Urinary bladder (tissue), 4 donors: Measurements from ENCODE around the gene CTSH. TPM values are rescaled to one million over a fixed set of nuclear protein-coding genes. Genes with fewer than 3 reads are reported as not detected.

ENCODE experiments used
- DNase-seq: peaks from one replicate; pipeline ENCODE4 v3.0.0-alpha.2; 2015; ENCODE audit errors: extremely low spot score
- H3K27ac ChIP-seq: one replicate; pipeline ENCODE4 v1.5.1; 2013; ENCODE audit warnings: low read depth, mild to moderate bottlenecking, moderate library complexity
- H3K36me3 ChIP-seq: one replicate; pipeline ENCODE4 v1.6.1; 2013; ENCODE audit warnings: mild to moderate bottlenecking, moderate library complexity; ENCODE audit not compliant: insufficient read depth
- H3K4me1 ChIP-seq: one replicate; pipeline ENCODE4 v1.6.1; 2013; ENCODE audit warnings: mild to moderate bottlenecking, moderate library complexity; ENCODE audit not compliant: insufficient read depth
- H3K4me3 ChIP-seq: one replicate; pipeline ENCODE4 v1.5.1; 2013; ENCODE audit warnings: low read depth, low read length
- WGBS: extraction: QIAGEN DNeasy Blood & Tissue Kit; methylation state at CpG from one replicate; pipeline ENCODE4 v1.1.7; 2013; 5-methylcytosine and 5-hydroxymethylcytosine counted together
- polyA plus RNA-seq: library from polyadenylated mRNA; stranded (reverse); fragments of 200-250 nt; gene quantifications from one replicate; pipeline ENCODE4 v1.2.3, GENCODE V29; 2013
- total RNA-seq: library from RNA; depleted of rRNA; stranded (reverse); fragments of >200 nt; gene quantifications from one replicate; pipeline ENCODE4 v1.2.3, GENCODE V29; 2014
- donor health status: healthy with polysubstance abuse.
- donor health status: healthy.

CTSH gene
- total and polyA plus RNA-seq, 2 donors = 250 to 291 TPM

DNA sequence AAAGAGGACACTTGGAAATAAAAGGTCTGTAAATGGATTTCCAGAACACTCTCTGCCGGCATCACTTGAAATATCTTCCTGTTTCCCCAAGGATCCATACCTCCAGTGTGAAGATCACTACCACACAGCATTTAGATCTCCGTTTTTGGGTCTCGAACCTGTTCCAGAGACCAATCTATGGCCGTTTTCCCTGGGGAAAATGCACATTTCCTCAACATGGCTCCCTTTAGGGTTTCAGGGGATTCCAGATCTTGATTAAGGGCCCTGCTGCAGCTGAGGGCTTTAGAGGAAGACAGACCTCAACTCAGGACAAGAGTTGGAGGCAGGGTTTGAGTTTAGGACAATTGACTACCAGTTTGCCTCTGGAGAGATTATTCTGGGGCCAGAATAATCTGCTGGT, 2.1 kb downstream of the CTSH start:
- no peak overlapping the region for H3K4me3 ChIP-seq
- no peak overlapping the region for H3K27ac ChIP-seq
- H3K36me3 ChIP-seq = no peaks in the 10 kb centered on the region
- DNase-seq = no peak
- 92% methylated on average over 4 of the region's 4 CpGs for WGBS
- no peaks in the 10 kb centered on the region for H3K4me1 ChIP-seq

DNA sequence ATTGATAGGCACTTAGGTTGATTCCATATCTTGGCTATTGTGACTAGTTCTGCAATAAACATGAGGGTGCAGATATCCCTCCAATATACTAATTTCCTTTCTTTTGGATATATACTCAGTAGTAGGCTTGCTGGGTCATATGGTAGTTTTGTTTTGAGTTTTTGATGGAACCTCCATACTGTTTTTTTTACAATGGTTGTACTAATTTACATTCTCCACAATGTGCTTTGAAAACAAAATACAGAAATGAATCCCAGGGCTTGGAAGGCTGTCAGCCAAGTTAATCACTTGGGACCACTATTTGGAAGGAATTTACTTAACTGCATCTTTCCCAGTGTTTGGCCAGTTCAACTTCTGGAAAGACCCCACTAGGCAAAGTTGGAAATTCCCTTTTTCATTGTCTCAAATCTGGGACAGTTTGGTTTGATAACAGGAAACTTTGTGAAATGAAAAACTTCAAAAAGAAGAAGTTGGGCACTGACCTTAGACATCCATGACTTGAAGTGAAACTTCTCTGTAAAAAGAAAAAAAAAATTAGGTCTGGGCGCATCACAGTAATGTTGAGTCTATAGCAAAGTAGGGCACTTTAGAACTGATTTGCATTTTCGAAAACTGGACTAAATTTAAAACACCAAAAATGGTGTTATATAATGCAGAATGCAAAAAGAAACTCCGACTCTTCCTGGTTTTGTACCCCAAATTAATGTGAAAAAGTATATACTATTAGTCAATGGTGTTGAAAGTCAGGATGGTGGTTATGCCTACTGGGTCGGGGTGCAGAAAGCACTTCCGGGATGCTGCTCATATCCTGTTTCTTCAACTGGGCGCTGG, 6.0 kb downstream of the CTSH start:
- Histone ChIP-seq H3K27ac (no peak overlapping the region), H3K36me3 (no peaks in the 10 kb centered on the region), H3K4me3 (no peak overlapping the region), H3K4me1 (no peaks in the 10 kb centered on the region)
- WGBS = 80% methylated on average over 6 of the region's 6 CpGs
- DNase-seq = no peak

DNA sequence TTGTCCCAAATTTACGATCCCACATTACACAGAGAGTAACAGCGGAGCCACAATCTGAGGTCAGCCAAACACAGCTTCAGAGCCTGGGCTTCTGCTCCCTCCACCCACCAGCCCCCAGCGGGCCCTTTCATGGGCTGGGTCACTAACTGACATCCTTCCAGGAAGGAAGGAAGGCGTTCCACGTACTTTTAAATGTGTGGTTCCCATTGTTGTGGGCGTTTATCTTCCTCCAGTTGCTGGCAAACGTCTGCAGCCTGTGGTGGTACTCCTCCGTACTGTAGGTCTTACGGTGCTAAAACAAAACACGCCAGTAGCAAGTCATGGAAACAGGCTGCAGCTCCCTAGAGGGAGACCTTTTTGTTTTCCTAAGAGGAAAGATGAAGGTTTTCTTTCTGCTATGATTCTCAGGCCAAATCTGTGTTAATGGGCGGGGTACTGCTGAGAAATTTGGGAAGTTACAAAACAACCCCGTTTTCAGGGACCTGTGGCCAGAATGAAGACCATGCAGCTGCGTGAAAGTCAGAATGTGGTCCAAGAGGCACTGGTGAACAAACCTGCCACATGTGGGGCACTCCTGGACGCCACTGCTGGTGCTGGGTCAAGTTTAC, 7.6 kb downstream of the CTSH start:
- Histone ChIP-seq H3K4me3 (no peak overlapping the region), H3K4me1 (no peaks in the 10 kb centered on the region), H3K36me3 (peaks cover 2% of the 10 kb centered on the region), H3K27ac (no peak overlapping the region)
- WGBS = 61% methylated on average over 14 of the region's 14 CpGs
- DNase-seq = no peak

DNA sequence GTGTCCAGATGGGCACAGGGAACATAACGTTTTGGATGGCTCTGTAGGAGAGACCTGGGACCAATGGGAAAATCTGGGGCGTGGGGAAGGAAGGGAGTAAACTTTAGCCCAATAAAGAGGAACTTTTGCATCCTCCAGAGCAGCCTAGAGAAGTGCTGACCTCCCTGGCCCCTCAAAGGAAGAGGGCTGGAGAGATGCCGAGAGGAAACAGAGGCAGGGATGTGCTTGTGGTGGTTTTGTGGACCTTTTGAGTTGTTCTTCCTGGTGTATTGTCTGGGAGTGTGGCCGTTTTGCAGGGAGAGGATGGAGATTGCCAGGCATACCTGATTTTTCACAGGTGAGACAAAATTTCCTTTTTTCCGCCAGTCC, 10.2 kb downstream of the CTSH start:
- Histone ChIP-seq H3K4me1 (no peaks in the 10 kb centered on the region), H3K36me3 (peaks cover 2% of the 10 kb centered on the region), H3K4me3 (no peak overlapping the region), H3K27ac (no peak overlapping the region)
- 75% methylated on average over 5 of the region's 5 CpGs for WGBS
- DNase-seq = no peak

DNA sequence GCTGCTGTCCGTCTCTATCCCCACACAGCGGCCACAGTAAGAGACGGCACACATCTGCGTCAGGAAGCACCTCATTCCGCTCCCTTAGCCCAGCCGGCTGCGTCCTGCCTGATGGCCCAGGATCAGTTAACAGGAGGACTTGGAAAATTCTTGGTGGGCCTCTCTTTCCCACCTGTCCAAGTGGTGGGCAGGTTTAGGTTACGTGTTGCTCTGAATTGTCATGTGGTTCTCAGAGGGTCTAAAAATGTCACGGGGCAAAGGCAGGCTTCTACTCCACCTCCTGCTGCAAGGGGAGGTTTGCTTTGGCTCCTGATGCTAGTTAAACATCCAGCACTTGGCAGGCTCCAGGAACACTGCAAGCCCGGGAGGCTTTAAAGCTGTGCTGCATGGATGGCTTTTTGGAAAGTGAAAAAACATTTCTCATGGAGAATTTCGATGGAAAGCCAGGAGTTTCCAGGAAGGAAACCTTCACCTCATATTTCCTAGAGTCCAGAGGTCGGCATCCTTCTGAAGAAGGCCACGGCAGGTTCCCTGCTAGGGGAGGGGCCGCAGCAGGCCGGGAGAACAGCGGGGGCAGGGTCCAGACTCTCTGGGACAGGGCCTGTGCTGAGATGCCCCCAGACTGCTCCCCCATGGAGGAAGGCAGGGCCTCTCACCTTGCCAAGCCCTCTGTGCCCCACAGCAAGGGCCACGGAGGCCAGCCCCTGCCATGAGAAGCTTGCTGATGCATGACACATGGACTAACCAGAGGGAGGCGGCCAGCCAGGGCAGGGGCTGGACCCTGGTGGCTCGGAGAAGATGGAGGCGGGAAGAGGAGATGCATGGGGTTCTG, 10.8 kb downstream of the CTSH start:
- DNase-seq = no peak
- H3K4me1 ChIP-seq = no peaks in the 10 kb centered on the region
- WGBS = 42% methylated on average over 20 of the region's 20 CpGs
- no peak overlapping the region for H3K27ac ChIP-seq
- no peak overlapping the region for H3K4me3 ChIP-seq
- H3K36me3 ChIP-seq = peaks cover 2% of the 10 kb centered on the region

DNA sequence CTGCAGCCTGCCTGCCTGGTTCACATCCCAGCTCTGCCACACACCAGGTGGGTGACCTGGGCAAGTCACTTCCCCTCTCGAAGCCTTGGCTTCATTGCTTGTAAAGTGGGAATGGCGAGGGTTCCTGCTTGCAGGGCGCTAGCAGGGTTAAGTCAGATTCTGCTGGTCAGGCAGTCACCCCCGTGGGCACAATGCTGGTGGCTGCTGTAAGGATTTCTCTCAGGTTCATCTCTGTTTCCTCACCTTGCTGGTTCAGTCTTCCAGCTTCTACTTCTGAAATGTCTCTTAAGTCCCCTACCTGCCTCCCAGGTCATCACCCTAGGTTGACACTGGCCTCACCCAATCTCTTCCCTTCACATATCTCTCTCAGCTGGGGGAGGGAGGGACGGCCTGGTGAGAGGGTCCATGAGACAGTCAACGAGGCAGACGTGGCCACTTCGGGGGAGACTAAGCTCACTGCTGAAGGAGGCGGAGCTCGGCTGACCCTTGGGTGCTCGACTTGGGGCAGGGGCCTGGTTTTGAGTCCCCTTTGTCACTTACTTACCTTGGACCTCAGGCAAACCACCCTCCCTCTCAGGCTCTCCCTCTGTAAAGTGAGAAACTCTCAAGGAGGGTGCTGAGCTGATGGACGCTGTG, 11.5 kb downstream of the CTSH start:
- peaks cover 2% of the 10 kb centered on the region for H3K36me3 ChIP-seq
- no peak overlapping the region for H3K4me3 ChIP-seq
- DNase-seq = no peak
- H3K27ac ChIP-seq = no peak overlapping the region
- 81% methylated on average over 12 of the region's 12 CpGs for WGBS
- no peaks in the 10 kb centered on the region for H3K4me1 ChIP-seq

DNA sequence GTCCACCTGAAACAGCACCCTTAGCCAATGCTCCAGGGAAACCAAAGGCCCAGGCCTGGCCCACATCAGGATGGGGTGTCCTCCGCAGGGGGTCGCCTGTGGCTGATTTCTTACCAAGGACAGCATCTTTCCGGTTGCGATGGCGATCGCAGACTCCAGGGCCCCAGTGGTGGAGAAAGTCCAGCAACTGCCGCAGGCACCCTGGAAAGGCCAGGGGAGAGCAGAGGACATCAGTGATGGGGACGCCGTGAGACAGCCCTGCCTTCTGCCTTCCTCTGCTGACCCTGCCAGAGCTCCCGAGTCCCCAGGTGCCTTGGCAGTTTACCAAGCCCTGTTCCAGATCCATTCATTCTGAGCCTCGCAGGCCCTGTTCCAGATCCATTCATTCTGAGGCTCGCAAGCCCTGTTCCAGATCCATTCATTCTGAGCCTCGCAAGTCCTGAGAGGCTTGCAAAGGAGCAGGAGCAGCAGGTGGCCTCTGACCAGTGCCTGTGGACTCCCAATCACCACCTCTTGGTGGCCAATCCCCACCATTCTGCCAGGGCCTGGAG, 12.5 kb downstream of the CTSH start:
- no peaks in the 10 kb centered on the region for H3K4me1 ChIP-seq
- 87% methylated on average over 13 of the region's 13 CpGs for WGBS
- peaks cover 2% of the 10 kb centered on the region for H3K36me3 ChIP-seq
- no peak overlapping the region for H3K27ac ChIP-seq
- DNase-seq = no peak
- no peak overlapping the region for H3K4me3 ChIP-seq

DNA sequence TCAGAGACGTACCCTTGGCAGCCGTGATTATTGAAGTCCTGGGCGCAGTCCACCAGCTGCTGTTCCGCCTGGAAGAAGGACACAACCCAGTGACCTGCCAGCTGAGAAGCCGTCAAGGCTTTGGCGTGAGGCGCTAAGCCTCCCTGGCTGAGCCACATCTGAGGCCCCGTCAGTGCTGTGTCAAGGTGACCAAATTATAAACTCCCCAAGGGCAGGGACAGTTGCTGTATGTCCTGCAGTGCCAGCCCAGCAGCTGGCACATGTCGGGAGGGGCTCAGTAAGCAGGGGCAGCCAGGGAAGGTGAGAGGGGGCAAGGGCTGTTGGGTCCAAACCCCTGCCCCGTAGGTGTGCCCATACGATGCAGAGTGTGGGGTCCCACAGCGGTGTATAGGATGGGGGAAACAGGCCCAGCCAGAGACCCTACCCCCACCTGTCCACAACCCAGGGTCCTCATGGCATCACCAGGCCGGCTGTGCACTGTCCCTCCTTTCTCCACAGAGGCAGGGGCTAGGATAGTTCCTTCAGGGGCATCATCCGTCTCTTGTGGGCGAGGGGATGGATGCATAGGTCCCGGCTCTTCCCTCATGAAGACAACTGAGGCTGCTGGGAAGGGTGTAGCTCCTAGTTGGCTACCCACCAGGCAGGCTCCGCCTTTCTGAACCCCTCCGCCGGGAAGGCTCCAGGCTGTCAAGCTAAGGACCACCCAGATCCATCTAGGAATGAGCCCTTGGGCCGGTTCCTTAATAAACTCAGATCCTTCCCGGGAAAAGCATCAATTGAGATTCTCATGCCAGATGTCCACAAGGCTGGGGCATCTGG, 13.2 kb downstream of the CTSH start:
- H3K4me3 ChIP-seq = no peak overlapping the region
- no peak for DNase-seq
- H3K4me1 ChIP-seq = no peaks in the 10 kb centered on the region
- H3K27ac ChIP-seq = peak overlapping the region; percentile 83
- WGBS = 70% methylated on average over 21 of the region's 21 CpGs
- peaks cover 2% of the 10 kb centered on the region for H3K36me3 ChIP-seq

DNA sequence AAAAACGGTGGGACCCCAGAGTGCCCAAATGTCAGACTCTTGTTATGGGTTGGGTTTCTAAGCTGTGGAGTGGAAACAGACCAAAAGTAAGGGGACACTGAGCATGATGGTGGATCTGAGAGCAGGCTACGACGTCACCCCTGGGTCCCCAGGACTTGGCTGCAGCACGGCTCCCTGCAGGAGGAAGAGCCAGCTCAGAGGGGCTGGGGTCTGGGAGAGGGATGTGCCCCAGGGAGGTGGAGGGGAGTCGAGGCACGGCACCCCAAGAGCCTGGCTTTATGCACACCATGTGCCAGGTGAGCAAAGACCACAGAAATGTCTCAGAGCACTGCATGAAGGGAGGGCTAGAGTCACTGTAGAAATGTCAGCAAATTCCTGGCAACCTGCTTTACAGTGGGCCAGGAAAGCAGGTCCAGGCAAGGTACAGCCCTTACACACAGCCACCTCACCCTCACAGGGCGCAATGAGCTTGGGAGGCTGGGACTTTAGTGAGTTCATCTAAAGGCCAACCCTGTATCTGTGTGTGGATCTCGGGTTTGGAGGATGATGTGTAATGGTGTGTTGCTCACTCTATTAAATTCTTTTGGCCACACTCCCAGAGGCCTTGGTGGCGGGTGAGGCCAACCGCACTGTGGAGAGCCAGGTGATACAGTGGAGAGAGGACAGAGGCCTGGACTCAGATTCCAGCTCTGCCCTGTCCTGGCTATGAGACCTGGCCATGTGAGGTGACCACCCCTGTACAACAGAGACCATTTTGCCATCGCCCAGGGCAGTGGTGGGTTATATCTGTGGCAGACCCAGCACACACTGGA, 14.1 kb downstream of the CTSH start:
- peak; percentile 93 for DNase-seq
- Histone ChIP-seq H3K27ac (peak overlapping the region; percentile 83), H3K4me1 (no peaks in the 10 kb centered on the region), H3K36me3 (peaks cover 2% of the 10 kb centered on the region), H3K4me3 (no peak overlapping the region)
- 44% methylated on average over 11 of the region's 11 CpGs for WGBS

DNA sequence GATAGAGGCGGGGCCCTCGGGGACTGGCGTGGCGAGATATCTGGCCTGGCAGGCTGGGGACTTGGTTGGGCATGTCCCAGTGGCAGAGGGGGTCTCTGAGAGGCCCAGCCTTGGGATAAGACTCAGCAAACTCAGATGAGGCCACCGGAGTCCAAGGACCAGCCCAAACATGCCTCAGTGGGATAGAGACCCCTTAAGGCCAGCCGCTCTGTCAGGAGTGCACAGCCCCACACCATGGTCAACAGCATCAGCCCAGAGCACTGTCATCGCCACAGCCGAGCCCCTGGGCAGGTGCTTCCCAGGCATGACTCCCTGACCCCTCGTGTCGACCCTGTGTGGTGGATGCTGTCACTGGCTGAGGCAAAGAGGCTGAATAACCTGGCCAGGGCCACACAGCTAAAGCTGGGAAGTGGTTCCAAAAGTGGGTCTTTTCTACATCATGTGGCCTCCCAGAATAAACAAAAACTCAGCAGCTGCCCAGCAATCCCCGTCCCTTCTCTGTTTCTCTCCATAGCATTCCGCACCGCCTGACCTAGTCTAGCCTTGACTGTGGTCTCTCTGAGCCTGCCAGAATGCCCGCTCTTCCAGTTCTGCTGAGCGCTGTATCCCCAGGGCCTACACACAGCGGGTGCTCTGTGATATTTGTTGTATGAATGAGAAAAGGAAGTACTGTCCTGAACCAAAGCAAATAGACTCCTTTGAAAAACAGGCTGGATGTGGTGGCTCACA, 15.1 kb downstream of the CTSH start:
- no peak overlapping the region for H3K4me3 ChIP-seq
- H3K4me1 ChIP-seq = no peaks in the 10 kb centered on the region
- H3K36me3 ChIP-seq = peaks cover 6% of the 10 kb centered on the region
- no peak for DNase-seq
- WGBS = 75% methylated on average over 16 of the region's 16 CpGs
- no peak overlapping the region for H3K27ac ChIP-seq

DNA sequence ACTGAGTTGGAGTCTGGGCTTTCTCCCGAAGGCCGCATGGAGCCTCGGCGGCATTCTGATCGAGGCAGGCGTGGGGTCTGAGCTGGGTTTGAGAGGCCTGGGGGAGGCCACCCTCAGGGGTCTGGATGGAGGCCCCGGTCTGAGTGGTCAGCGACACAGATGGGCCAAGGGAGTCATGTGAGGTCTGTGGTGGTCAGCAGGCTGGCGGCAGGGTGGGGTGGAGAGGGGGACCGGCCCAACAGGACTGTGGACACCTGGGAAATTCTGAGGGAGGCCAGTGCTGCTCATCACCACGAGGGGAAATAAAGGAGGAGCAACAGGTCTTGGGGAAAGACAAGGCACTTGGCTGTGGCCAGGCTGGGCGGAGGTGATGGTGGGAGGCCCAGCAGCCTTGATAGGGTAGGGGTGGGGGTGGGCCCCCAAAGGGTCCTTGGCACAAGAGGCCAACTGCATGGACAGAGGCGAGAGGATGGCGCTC, 16.2 kb downstream of the CTSH start:
- peaks cover 6% of the 10 kb centered on the region for H3K36me3 ChIP-seq

More for the DNA sequence above, 16.2 kb downstream of the CTSH start:
- WGBS = 93% methylated on average over 14 of the region's 14 CpGs
- Histone ChIP-seq H3K27ac (no peak overlapping the region), H3K4me1 (no peaks in the 10 kb centered on the region), H3K4me3 (no peak overlapping the region)
- DNase-seq = no peak
